ENCODE measurements around the gene NQO1. TPM values are rescaled to one million over a fixed set of nuclear protein-coding genes. Genes with fewer than 3 reads are reported as not detected.

Gene NQO1
- total RNA-seq, 1 experiment from 2014 or later: 853 TPM

DNA sequence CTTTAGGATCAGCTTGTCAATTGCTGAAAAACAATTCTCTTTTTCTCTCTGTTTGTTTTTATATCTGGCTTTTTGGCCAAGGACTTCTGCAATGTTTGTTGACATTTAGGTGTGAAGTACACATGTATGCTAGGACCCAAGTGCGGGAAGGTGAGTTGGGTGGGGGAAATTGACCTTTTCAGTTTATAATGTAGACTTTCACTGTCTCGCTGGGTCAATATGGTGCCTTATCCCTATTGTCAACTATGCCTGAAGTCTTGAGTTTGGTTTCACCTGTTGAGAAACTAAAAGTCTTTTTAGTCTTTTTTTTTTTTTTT, 45.2 kb upstream of the NQO1 start:
- H3K79me2 ChIP-seq (ENCODE audit: low read depth): peaks cover 92% of the 10 kb centered on the region
- H3K27ac ChIP-seq: no peak overlapping the region
- POLR2A ChIA-PET (ENCODE audit: unreplicated experiment): interaction anchor here (0.7 kb wide), 1 partner anchor 242 kb away, joined by 23 read pairs; no protein-coding TSS in a partner anchor
- H2AFZ ChIP-seq: no peak overlapping the region
- no peak for TF ChIP-seq EZH2 (IDR thresholded peaks at IDR 0.05; ENCODE audit: low read depth)
- TF ChIP-seq, protein P1, sequence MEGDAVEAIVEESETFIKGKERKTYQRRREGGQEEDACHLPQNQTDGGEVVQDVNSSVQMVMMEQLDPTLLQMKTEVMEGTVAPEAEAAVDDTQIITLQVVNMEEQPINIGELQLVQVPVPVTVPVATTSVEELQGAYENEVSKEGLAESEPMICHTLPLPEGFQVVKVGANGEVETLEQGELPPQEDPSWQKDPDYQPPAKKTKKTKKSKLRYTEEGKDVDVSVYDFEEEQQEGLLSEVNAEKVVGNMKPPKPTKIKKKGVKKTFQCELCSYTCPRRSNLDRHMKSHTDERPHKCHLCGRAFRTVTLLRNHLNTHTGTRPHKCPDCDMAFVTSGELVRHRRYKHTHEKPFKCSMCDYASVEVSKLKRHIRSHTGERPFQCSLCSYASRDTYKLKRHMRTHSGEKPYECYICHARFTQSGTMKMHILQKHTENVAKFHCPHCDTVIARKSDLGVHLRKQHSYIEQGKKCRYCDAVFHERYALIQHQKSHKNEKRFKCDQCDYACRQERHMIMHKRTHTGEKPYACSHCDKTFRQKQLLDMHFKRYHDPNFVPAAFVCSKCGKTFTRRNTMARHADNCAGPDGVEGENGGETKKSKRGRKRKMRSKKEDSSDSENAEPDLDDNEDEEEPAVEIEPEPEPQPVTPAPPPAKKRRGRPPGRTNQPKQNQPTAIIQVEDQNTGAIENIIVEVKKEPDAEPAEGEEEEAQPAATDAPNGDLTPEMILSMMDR (conservative IDR thresholded peaks at IDR 0.05): no peak
- peaks cover 7% of the 10 kb centered on the region for H4K20me1 ChIP-seq (ENCODE audit: insufficient read depth)
- no peaks in the 10 kb centered on the region for H3K27me3 ChIP-seq (ENCODE audit: insufficient read depth, low read depth)
- H3K36me3 ChIP-seq (ENCODE audit: low read depth): peaks cover 10% of the 10 kb centered on the region
- CTCF ChIA-PET: no interaction called here
- no peak for DNase-seq
- no peak overlapping the region for H3K4me2 ChIP-seq
- H3K9me3 ChIP-seq (ENCODE audit: insufficient read depth, low read depth): no peaks in the 10 kb centered on the region
- H3K4me1 ChIP-seq (replicated peaks; ENCODE audit: insufficient read depth): 0 out of 2 replicates have a peak, but pooled peaks cover 14% of the 10 kb centered on the region
- intact Hi-C loops (cut with micrococcal nuclease; ENCODE audit: unreplicated experiment): no loop called here
- no peaks in the 10 kb centered on the region for H3F3A ChIP-seq (ENCODE audit: insufficient read depth, low read depth)
- H3K9me2 ChIP-seq (ENCODE audit: insufficient read depth): no peaks in the 10 kb centered on the region
- H3K4me3 ChIP-seq: no peak overlapping the region
- BruUV-seq (replicated peaks): no TSS peak

DNA sequence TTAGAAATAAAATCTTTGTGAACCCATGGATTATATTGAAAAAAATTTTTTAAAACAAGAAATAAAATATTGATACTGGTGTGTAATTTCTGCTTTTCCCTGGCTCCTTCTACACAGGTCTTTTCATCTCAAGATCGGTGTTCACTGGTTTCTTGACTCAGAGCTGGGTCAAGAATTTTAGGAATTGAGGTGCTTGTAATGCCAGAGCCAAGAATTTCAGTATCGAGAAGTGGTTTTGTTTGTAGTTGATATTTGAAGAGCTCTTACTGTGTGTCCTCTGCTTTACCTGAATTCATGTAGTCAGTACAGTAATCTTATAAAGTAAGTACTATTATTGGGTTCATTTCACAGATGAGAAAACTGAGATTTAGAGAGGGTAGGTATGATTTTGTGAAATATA, 43.0 kb upstream of the NQO1 start:
- no peaks in the 10 kb centered on the region for H3F3A ChIP-seq (ENCODE audit: insufficient read depth, low read depth)
- BruUV-seq (replicated peaks): no TSS peak
- H3K27ac ChIP-seq: no peak overlapping the region
- no peak for DNase-seq
- H3K4me3 ChIP-seq: no peak overlapping the region
- intact Hi-C loops (cut with micrococcal nuclease; ENCODE audit: unreplicated experiment): loop anchor here (10.0 kb wide), 1 partner anchor 435 kb away; the partner anchor contains the start of genes COG8, NIP7 and PDF
- no peaks in the 10 kb centered on the region for H3K9me3 ChIP-seq (ENCODE audit: insufficient read depth, low read depth)
- TF ChIP-seq, protein P1 (conservative IDR thresholded peaks at IDR 0.05): no peak
- no peak for TF ChIP-seq EZH2 (IDR thresholded peaks at IDR 0.05; ENCODE audit: low read depth)
- CTCF ChIA-PET: no interaction called here
- peaks cover 95% of the 10 kb centered on the region for H3K79me2 ChIP-seq (ENCODE audit: low read depth)
- H3K4me2 ChIP-seq: no peak overlapping the region
- H2AFZ ChIP-seq: no peak overlapping the region
- H3K4me1 ChIP-seq (replicated peaks; ENCODE audit: insufficient read depth): 0 out of 2 replicates have a peak, but pooled peaks cover 8% of the 10 kb centered on the region
- H3K36me3 ChIP-seq (ENCODE audit: low read depth): no peaks in the 10 kb centered on the region
- H3K27me3 ChIP-seq (ENCODE audit: insufficient read depth, low read depth): no peaks in the 10 kb centered on the region
- peaks cover 7% of the 10 kb centered on the region for H4K20me1 ChIP-seq (ENCODE audit: insufficient read depth)
- H3K9me2 ChIP-seq (ENCODE audit: insufficient read depth): no peaks in the 10 kb centered on the region
- POLR2A ChIA-PET (ENCODE audit: unreplicated experiment): interaction anchor here (0.5 kb wide), 1 partner anchor 16 kb away, joined by 7 read pairs; no protein-coding TSS in a partner anchor

DNA sequence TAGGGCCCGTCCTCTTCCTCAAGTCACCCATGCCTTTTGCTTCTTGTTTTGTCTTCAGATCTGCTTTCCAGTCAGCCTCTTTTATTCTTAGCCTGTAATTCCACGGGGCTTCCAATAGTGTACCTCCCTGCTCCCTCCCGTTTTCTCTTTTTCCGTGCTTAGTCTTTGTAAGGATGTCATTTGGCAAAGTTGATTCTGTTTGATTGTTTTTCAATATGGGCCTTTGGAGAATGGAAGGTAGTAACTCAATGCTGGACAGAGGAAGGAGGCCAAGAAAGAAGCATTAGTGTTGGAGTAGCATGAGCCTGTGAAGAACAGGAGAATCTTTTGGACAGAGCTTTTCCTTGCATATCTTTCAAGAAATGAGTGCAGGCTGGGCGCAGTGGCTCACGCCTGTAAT, 42.3 kb upstream of the NQO1 start:
- peaks cover 95% of the 10 kb centered on the region for H3K79me2 ChIP-seq (ENCODE audit: low read depth)
- no peak for TF ChIP-seq EZH2 (IDR thresholded peaks at IDR 0.05; ENCODE audit: low read depth)
- TF ChIP-seq, protein P1 (conservative IDR thresholded peaks at IDR 0.05): no peak

More for the DNA sequence above, 42.3 kb upstream of the NQO1 start:
- no peak overlapping the region for H3K27ac ChIP-seq
- DNase-seq: no peak
- intact Hi-C loops (cut with micrococcal nuclease; ENCODE audit: unreplicated experiment): loop anchor here (10.0 kb wide), 1 partner anchor 434 kb away; the partner anchor contains the start of genes COG8, NIP7 and PDF
- peaks cover 10% of the 10 kb centered on the region for H3K4me1 ChIP-seq (replicated peaks; ENCODE audit: insufficient read depth)
- H3K36me3 ChIP-seq (ENCODE audit: low read depth): no peaks in the 10 kb centered on the region
- H3F3A ChIP-seq (ENCODE audit: insufficient read depth, low read depth): no peaks in the 10 kb centered on the region
- H3K4me2 ChIP-seq: no peak overlapping the region
- peaks cover 7% of the 10 kb centered on the region for H4K20me1 ChIP-seq (ENCODE audit: insufficient read depth)
- no peaks in the 10 kb centered on the region for H3K9me2 ChIP-seq (ENCODE audit: insufficient read depth)
- no TSS peak for BruUV-seq (replicated peaks)
- ChIA-PET POLR2A (ENCODE audit: unreplicated experiment) (interaction anchor here (0.5 kb wide), 1 partner anchor 17 kb away, joined by 7 read pairs; no protein-coding TSS in a partner anchor), CTCF (no interaction called here)
- H3K4me3 ChIP-seq: no peak overlapping the region
- H2AFZ ChIP-seq: no peak overlapping the region
- H3K9me3 ChIP-seq (ENCODE audit: insufficient read depth, low read depth): no peaks in the 10 kb centered on the region
- no peaks in the 10 kb centered on the region for H3K27me3 ChIP-seq (ENCODE audit: insufficient read depth, low read depth)
